ENCODE measurements around the gene FOXK1.
A peak's percentile ranks its signal among the peaks of the same experiment; 100 is the strongest.

FOXK1 gene

GRCh38 chr7:4700577-4701235, 18.6 kb downstream of the FOXK1 start:
- no peak for DNase-seq

GRCh38 chr7:4702961-4703512, 20.9 kb downstream of the FOXK1 start:
- no peak for DNase-seq

- no peak for DNase-seq
These were observed 21.4 kb downstream of the FOXK1 start for GRCh38 chr7:4703532-4703931.

GRCh38 chr7:4706384-4707216, 24.5 kb downstream of the FOXK1 start:
- DNase-seq = no peak

- no peak for DNase-seq
These were observed 25.2 kb downstream of the FOXK1 start for GRCh38 chr7:4707217-4707741.

- no peak for DNase-seq
These were observed 25.9 kb downstream of the FOXK1 start for GRCh38 chr7:4707980-4708411.

GRCh38 chr7:4709187-4709586, 27.1 kb downstream of the FOXK1 start:
- no peak for DNase-seq

- no peak for DNase-seq
These were observed 29.0 kb downstream of the FOXK1 start for GRCh38 chr7:4711093-4711492.

- no peak for DNase-seq
These were observed 29.5 kb downstream of the FOXK1 start for GRCh38 chr7:4711634-4712033.

GRCh38 chr7:4712281-4713182, 30.4 kb downstream of the FOXK1 start:
- DNase-seq = peak; percentile 70

- no peak for DNase-seq
These were observed 31.2 kb downstream of the FOXK1 start for GRCh38 chr7:4713183-4713784.

GRCh38 chr7:4714161-4714700, 32.1 kb downstream of the FOXK1 start:
- no peak for DNase-seq

GRCh38 chr7:4714767-4715409, 32.8 kb downstream of the FOXK1 start:
- no peak for DNase-seq

- no peak for DNase-seq
These were observed 33.3 kb downstream of the FOXK1 start for GRCh38 chr7:4715410-4715776.

GRCh38 chr7:4716946-4717795, 35.1 kb downstream of the FOXK1 start:
- DNase-seq = no peak

GRCh38 chr7:4718075-4718474, 36.0 kb downstream of the FOXK1 start:
- no peak for DNase-seq

- no peak for DNase-seq
These were observed 38.1 kb downstream of the FOXK1 start for GRCh38 chr7:4720225-4720624.

- DNase-seq = no peak
These were observed 40.2 kb downstream of the FOXK1 start for GRCh38 chr7:4722308-4722707.

- DNase-seq = no peak
These were observed 41.0 kb downstream of the FOXK1 start for GRCh38 chr7:4722960-4723630.

GRCh38 chr7:4724648-4725013, 42.5 kb downstream of the FOXK1 start:
- DNase-seq = peak; percentile 13

All from NCI-H2227 treated with DMSO at 0.1 percent for 48 hours (cell line).